ENCODE results near the gene EXTL1. TPM values are rescaled to one million over a fixed set of nuclear protein-coding genes. Genes with fewer than 3 reads are reported as not detected.

The EXTL1 gene
- total RNA-seq, 2 experiments from 2014 or later = not detected

- Mint-ChIP-seq H3K9me3 (ENCODE audit: low read depth) (no peaks in the 10 kb centered on the region), H3K4me3 (no peak overlapping the region), H3K27me3 (peaks cover 14% of the 10 kb centered on the region), H3K27ac (no peak overlapping the region), H3K36me3 (no peaks in the 10 kb centered on the region), H3K4me1 (no peaks in the 10 kb centered on the region)
- ATAC-seq (no peak), DNase-seq (no peak)
- CTCF ChIA-PET = interaction anchor here (2.7 kb wide), 1 partner anchor 110 kb away, joined by 18 read pairs; no protein-coding TSS in a partner anchor
These were observed 16.0 kb upstream of the EXTL1 start for GRCh38 chr1:26005434-26006105.

GRCh38 chr1:26006710-26007109, 14.9 kb upstream of the EXTL1 start:
- H3K36me3 Mint-ChIP-seq = no peaks in the 10 kb centered on the region
- DNase-seq (no peak), ATAC-seq (no peak)
- CTCF ChIA-PET = no interaction called here
- H3K4me1 Mint-ChIP-seq = no peaks in the 10 kb centered on the region
- H3K27me3 Mint-ChIP-seq = peaks cover 15% of the 10 kb centered on the region
- no peak overlapping the region for H3K4me3 Mint-ChIP-seq
- H3K9me3 Mint-ChIP-seq (ENCODE audit: low read depth) = no peaks in the 10 kb centered on the region
- no peak overlapping the region for H3K27ac Mint-ChIP-seq

DNA sequence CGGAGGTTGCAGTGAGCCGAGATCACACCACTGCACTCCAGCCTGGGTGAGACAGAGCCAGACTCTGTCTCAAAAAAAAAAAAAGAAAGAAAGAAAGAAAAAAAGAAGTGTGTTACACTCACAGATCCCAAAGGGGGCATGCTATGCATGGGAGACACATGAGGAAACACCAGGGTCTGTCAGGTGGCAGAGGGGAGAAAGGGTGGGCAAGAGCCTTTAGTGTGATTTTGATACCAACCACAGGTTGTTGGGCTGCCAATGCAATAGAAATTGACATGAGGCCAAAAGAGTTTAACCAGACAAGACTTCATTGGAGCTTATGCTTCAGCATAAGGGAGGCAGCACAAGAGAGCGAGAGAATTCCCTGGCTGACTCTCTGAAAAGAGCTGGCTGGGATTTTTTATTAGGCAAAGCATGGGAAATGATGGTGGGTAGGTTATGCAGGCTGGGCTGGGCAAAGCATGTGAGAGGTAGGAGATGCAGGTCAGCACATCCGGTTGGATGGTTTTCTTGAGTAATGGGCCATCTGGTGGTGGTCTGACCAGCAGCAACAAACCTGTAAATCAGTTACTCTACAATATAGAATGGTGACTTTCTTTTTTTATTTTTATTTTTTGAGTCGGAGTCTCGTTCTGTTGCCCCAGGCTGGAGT, 11.7 kb upstream of the EXTL1 start:
- H3K27ac Mint-ChIP-seq = no peak overlapping the region
- no peak overlapping the region for H3K4me3 Mint-ChIP-seq
- CTCF ChIA-PET = interaction anchor here (2.4 kb wide), 1 partner anchor 115 kb away, joined by 12 read pairs; no protein-coding TSS in a partner anchor
- H3K9me3 Mint-ChIP-seq (ENCODE audit: low read depth) = no peaks in the 10 kb centered on the region
- no peaks in the 10 kb centered on the region for H3K36me3 Mint-ChIP-seq
- no peak for DNase-seq
- peaks cover 12% of the 10 kb centered on the region for H3K27me3 Mint-ChIP-seq
- H3K4me1 Mint-ChIP-seq = no peaks in the 10 kb centered on the region
- no peak for ATAC-seq

DNA sequence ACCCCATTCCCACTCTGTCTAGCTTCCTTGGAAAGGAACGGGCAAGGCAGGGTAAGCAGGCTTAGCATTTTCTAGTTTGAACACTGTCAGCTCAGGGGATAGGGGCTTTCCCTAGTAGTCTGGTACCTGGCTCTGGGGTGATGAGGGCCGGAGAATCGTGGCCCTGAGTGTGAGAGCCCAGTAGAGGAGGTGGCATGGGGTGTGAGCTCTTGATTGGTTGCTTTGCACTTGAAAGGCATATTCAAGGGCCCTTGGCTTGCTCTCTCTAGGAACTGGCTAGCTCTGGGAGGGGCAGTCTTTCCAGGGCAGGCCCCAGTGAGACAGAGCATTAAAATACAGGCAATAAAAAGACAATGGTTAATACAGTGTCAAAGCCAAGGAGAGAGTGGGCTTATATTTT, 10.8 kb upstream of the EXTL1 start:
- Mint-ChIP-seq H3K27me3 (peaks cover 11% of the 10 kb centered on the region), H3K36me3 (no peaks in the 10 kb centered on the region), H3K27ac (no peak overlapping the region), H3K4me1 (no peaks in the 10 kb centered on the region), H3K9me3 (ENCODE audit: low read depth) (no peaks in the 10 kb centered on the region), H3K4me3 (no peak overlapping the region)
- no peak for DNase-seq
- no peak for ATAC-seq
- CTCF ChIA-PET = interaction anchor here (0.9 to 2.4 kb wide), 3 partner anchors 25 to 116 kb away, joined by 3 to 12 read pairs (median 8); no protein-coding TSS in a partner anchor

GRCh38 chr1:26012864-26013263, 8.7 kb upstream of the EXTL1 start:
- Mint-ChIP-seq H3K27ac (no peak overlapping the region), H3K9me3 (ENCODE audit: low read depth) (no peaks in the 10 kb centered on the region), H3K27me3 (peaks cover 6% of the 10 kb centered on the region), H3K4me3 (no peak overlapping the region), H3K36me3 (no peaks in the 10 kb centered on the region), H3K4me1 (no peaks in the 10 kb centered on the region)
- ATAC-seq (no peak), DNase-seq (no peak)
- CTCF ChIA-PET = interaction anchor here (1.1 to 2.0 kb wide), 3 partner anchors 15 to 23 kb away, joined by 3 to 8 read pairs (median 3); partner anchors contain the start of gene PAFAH2

DNA sequence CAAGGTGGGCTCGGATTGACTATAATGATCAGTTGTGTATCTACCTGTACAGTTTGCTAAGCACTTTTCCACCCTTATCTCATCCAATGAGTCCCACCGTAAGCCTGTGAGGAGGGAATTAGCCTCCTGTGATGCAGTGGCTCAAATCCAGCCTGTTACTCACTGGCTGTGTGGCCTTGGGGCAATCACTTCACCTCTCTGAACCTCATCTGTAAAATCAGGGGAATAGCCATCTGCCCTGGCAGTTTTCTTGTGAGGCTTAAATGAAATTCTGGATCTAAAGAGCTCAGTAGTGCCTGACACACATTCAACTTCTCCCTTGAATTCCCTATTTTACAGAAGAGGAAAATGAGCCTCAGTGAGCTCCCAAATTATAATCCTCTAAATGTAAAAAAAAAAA, 7.4 kb upstream of the EXTL1 start:
- Mint-ChIP-seq H3K27me3 (peaks cover 6% of the 10 kb centered on the region), H3K27ac (no peak overlapping the region), H3K4me1 (no peaks in the 10 kb centered on the region), H3K9me3 (ENCODE audit: low read depth) (no peaks in the 10 kb centered on the region), H3K36me3 (no peaks in the 10 kb centered on the region), H3K4me3 (no peak overlapping the region)
- CTCF ChIA-PET = interaction anchor here (0.9 to 1.3 kb wide), 3 partner anchors 21 to 119 kb away, joined by 3 to 4 read pairs (median 3); no protein-coding TSS in a partner anchor
- DNase-seq (no peak), ATAC-seq (no peak)

GRCh38 chr1:26015358-26015757, 6.2 kb upstream of the EXTL1 start:
- ATAC-seq (no peak), DNase-seq (no peak)
- CTCF ChIA-PET = interaction anchor here (1.4 to 1.6 kb wide), 2 partner anchors 11 to 21 kb away, joined by 3 to 5 read pairs; no protein-coding TSS in a partner anchor
- no peak overlapping the region for H3K4me3 Mint-ChIP-seq
- peaks cover 8% of the 10 kb centered on the region for H3K27me3 Mint-ChIP-seq
- H3K9me3 Mint-ChIP-seq (ENCODE audit: low read depth) = no peaks in the 10 kb centered on the region
- H3K27ac Mint-ChIP-seq = no peak overlapping the region
- H3K36me3 Mint-ChIP-seq = no peaks in the 10 kb centered on the region
- peaks cover 10% of the 10 kb centered on the region for H3K4me1 Mint-ChIP-seq

GRCh38 chr1:26016258-26016952, 5.2 kb upstream of the EXTL1 start:
- H3K4me3 Mint-ChIP-seq = no peak overlapping the region
- DNase-seq = no peak
- H3K9me3 Mint-ChIP-seq (ENCODE audit: low read depth) = no peaks in the 10 kb centered on the region
- H3K36me3 Mint-ChIP-seq = no peaks in the 10 kb centered on the region
- ATAC-seq = no peak
- CTCF ChIA-PET = interaction anchor here (1.3 to 2.2 kb wide), 5 partner anchors 10 to 121 kb away, joined by 3 to 6 read pairs (median 3); partner anchors contain the start of gene PAFAH2
- no peak overlapping the region for H3K27ac Mint-ChIP-seq
- H3K4me1 Mint-ChIP-seq = peaks cover 10% of the 10 kb centered on the region
- H3K27me3 Mint-ChIP-seq = peaks cover 6% of the 10 kb centered on the region

DNA sequence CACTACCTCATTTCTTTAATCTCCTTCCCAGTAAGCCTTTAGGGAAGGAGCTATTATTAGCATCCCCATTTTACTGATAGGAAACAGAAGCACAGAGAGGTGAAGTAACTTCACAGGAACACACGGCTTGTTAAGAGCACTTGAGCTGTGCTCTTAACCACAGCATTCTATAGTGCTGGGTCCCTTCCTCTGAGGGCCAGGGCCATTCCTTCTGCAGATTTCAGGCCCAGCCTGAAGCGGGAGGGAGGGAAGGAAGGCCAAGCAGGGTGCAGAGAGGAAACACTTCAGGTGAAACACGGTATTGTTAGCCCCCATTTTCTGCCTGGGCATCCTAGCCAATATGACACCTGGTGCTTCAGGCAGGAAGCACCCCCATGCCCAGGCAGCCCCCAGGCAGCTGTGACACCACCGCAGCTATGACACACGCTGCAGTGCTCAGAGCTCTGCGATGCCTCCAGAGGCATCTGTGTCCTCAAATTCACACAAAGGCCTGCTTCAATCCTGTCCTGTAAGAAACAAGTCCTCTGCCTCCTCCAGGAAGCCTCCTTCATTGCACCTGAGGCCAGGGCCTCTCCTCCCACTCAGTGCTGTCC, 4.5 kb upstream of the EXTL1 start:
- H3K4me1 Mint-ChIP-seq = peaks cover 10% of the 10 kb centered on the region
- H3K27ac Mint-ChIP-seq = no peak overlapping the region
- no peaks in the 10 kb centered on the region for H3K9me3 Mint-ChIP-seq (ENCODE audit: low read depth)
- H3K4me3 Mint-ChIP-seq = no peak overlapping the region
- ATAC-seq (no peak), DNase-seq (no peak)
- peaks cover 6% of the 10 kb centered on the region for H3K27me3 Mint-ChIP-seq
- CTCF ChIA-PET = interaction anchor here (1.3 to 2.2 kb wide), 5 partner anchors 10 to 121 kb away, joined by 3 to 6 read pairs (median 3); partner anchors contain the start of gene PAFAH2
- no peaks in the 10 kb centered on the region for H3K36me3 Mint-ChIP-seq

- no peak overlapping the region for H3K4me3 Mint-ChIP-seq
- H3K27me3 Mint-ChIP-seq = peaks cover 6% of the 10 kb centered on the region
- no peaks in the 10 kb centered on the region for H3K36me3 Mint-ChIP-seq
- CTCF ChIA-PET = interaction anchor here (1.0 to 2.2 kb wide), 4 partner anchors 19 to 122 kb away, joined by 3 to 6 read pairs (median 4); partner anchors contain the start of gene PAFAH2
- peaks cover 10% of the 10 kb centered on the region for H3K4me1 Mint-ChIP-seq
- no peak overlapping the region for H3K27ac Mint-ChIP-seq
- no peak for ATAC-seq
- no peaks in the 10 kb centered on the region for H3K9me3 Mint-ChIP-seq (ENCODE audit: low read depth)
- no peak for DNase-seq
These were observed 4.0 kb upstream of the EXTL1 start for GRCh38 chr1:26017606-26018005.

DNA sequence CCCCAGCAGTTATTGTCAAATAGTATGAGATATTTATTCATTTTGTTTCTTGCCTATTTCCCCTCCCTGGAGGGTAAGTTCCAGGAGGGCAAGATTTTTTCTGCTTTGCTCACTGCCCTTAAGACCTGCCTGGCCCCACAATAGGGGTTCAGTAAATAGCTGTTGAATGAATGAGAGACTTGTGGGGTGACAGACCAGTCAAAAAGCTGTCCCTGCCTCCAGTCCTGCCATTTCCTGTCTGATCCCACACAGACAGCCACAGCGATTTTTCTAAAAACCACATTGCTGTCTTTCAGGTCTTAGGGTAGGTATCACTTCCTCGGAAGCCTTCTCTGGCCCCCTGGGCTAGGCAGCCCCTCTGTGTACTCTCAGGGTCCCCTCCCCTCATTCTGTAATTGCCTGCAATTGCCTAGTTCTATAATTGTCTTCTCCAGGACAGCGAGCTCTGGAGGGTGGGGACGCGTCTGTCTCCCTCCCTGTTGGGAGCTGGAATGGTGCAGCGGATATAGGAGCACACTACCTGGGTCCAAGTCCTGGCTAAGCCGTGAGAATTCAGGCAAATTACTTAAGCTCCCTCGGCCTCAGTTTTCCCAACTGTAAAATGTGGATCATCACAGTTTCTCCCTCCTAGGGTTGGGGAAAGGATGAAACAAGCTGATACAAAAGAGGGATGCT, 1.8 kb upstream of the EXTL1 start:
- ATAC-seq (peak; percentile 60), DNase-seq (peak; percentile 53)
- Mint-ChIP-seq H3K9me3 (ENCODE audit: low read depth) (no peaks in the 10 kb centered on the region), H3K4me3 (no peak overlapping the region), H3K27me3 (peaks cover 3% of the 10 kb centered on the region), H3K27ac (no peak overlapping the region), H3K4me1 (peaks cover 10% of the 10 kb centered on the region), H3K36me3 (no peaks in the 10 kb centered on the region)
- CTCF ChIA-PET = interaction anchor here (1.1 to 1.4 kb wide), 2 partner anchors 10 to 124 kb away, joined by 3 to 4 read pairs; no protein-coding TSS in a partner anchor

DNA sequence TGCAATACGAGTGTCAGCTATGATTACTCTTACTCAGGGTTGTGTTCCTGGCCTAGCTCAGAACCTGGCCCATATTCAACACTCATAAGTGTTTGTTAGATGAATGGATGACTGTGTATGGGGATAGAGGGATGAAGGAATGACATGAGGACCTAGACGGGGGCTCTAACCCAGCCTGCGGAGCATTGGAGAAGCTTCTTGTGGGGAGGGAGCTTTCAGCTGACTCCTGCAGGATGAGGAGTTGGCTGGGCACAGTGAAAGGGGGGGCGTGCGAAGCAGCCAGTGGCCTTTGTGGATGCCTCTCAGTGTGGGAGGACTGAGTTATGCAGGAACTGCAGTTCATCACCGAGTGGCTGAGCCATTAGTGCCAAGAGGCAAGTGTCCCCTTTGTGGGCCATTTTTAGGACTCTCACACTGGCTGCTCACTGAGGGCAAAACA, 1.2 kb upstream of the EXTL1 start:
- no peaks in the 10 kb centered on the region for H3K9me3 Mint-ChIP-seq (ENCODE audit: low read depth)
- CTCF ChIA-PET = interaction anchor here (1.4 kb wide), 1 partner anchor 125 kb away, joined by 4 read pairs; no protein-coding TSS in a partner anchor
- DNase-seq = no peak

More for the DNA sequence above, 1.2 kb upstream of the EXTL1 start:
- H3K36me3 Mint-ChIP-seq = no peaks in the 10 kb centered on the region
- no peak for ATAC-seq
- peaks cover 3% of the 10 kb centered on the region for H3K27me3 Mint-ChIP-seq
- H3K4me1 Mint-ChIP-seq = peaks cover 10% of the 10 kb centered on the region
- no peak overlapping the region for H3K4me3 Mint-ChIP-seq
- no peak overlapping the region for H3K27ac Mint-ChIP-seq

Measured in activated CD8-positive, alpha-beta memory T cell treated with anti-CD3 and anti-CD28 coated beads, Interleukin-2, amount 10 ng/mL, durations not matched to agents 7 days and 5 days (primary cell).